GOT3 (cell line): Measurements from ENCODE around the gene TUBA1A.
"Not testable (repeated sequence)": the region's sequence is repeated elsewhere in the genome, so short reads cannot be mapped to it uniquely, and the experiment has no call there.

Source experiments
- DNase-seq: peaks from one replicate; lab custom pipeline; 2025; ENCODE audit warnings: mixed read lengths; lab: John Stamatoyannopoulos, UW

The TUBA1A gene

DNA sequence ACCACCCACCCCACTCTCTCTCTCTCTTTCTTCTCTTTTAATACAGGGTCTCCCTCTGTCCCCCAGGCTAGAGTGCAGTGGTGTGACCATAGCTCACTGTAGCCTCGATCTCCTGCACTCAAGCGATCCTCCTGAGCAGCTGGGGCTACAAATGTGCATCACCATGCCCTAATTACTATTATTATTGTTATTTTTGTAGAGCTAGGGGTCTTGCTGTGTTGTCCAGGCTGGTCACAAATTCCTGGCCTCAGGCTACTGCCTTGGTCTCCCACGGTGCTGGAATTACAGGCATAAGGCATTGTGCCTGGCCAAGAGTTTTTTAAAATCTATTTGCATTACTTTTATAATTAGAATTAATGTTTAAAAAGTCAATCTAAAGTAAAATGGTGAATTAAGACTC, 34.7 kb downstream of the TUBA1A start:
- DNase-seq, result no peak

DNA sequence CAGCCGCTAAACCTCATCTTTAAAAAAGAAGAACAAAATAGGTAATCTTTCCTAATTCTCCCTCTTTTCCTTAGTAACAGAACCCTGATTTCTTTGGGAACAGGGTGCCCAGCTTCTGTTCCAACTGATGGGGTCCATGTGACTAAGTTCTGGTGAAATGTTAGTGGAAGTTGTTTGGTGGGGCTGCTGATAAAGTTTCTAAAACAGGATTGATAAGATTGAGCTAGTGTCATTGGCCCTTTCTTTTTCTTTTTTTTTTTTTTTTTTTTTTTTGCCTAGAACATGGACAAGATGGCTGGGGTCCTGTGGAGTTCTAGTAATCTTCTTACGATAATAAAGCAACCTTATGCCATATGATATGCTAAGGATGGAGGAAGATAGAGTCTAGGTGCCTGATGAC, 41.5 kb downstream of the TUBA1A start:
- DNase-seq, result no peak

GRCh38 chr12:49146406-49146805, 42.5 kb downstream of the TUBA1A start:
- no peak for DNase-seq

DNA sequence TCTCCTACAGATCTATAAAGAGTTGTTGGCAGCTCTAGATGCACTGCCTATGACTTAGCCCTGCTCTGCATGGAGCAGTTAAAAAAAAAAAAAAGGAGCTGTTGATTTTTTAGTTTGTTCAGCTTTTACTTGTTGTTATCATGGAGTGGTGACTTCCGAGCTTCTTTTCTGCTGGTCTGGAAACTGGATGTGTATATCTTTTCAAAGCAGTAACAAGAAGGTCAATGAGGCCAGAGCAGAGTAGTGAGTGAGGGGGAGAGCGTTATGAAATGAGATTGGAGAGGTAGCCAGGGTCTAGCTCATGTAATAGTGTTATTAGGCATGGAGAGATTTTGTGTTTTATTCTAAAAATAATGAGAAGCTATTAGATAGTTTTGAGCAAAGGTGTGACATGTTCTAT, 44.5 kb downstream of the TUBA1A start:
- no peak for DNase-seq

DNA sequence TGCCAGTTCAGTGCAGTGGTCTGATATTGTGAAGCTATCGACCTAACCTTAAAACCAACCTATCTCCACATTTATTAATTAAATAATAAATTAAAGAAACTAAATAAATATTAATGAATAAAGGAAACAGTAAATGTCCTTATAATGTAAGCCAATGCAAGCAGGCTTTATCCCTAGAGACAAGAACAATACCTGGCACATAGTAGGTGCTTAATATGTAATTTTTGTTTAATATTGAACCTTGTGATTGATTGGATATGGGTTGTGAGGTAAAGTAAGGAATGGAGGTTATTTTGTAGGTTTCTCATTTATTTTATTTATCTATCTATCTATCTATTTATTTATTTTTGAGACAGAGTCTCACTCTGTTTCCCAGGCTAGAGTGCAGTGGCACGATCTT, 49.9 kb downstream of the TUBA1A start:
- DNase-seq, result no peak

DNA sequence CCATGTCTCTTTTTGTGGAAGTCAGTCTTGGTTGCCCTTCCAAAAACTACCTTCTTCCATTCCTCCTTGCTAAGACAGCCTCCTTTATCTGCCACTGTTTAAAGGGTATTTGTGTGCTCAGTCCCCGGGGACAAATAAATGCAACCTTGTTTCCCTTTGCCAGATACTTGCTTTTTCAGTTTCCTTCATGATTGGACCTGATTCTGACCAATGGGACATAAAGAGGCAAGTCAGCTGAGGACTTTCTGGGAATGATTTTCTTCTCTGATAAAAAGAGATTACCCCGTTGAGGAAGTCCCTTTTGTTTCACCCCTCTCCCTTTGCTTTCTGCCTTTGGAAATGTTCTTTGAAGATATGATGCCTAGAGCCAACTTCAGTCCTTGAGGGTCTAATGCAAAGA, 50.3 kb downstream of the TUBA1A start:
- DNase-seq, result no peak

DNA sequence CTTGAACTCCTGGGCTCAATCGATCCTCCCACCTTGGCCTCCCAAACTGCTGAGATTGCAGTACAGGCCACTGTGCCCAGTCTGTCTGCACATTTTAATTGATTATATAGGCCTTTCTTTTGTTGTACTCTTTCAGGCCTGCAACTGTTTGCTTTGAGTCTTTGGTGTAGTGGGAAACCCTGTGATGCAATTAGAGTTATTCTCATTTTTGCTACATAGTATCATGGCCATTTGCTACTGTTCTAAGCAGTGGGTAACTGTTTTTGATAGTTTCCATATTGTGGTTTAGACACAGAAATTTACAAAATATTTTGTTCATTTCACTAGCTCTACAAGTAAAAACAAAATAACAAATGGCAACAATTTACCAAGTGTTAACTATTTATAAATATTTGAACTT, 51.4 kb downstream of the TUBA1A start:
- no peak for DNase-seq

DNA sequence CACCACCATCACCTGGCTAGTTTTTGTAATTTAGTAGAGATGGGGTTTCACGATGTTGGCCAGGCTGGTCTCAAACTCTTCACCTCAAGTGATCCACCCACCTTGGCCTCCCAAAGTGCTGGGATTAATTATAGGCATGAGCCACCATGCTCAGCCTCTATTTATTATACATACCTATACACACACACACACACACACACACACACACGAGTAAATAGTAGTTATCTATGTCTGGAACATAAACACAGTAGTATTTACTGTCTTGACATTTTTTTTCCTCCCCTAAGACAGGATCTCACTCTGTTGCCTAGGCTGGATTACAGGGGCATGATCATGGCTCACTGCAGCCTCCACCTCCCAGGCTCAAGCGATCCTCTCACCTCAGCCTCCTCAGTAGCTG, 51.9 kb downstream of the TUBA1A start:
- DNase-seq, result not testable (repeated sequence)
